ENCODE data around the gene ATP2B2. TPM values are rescaled to one million over a fixed set of nuclear protein-coding genes. Genes with fewer than 3 reads are reported as not detected.

ATP2B2 gene
- total RNA-seq, 8 experiments from 2014 or later = 0.04 to 3.5 (median 0.73) TPM

DNA sequence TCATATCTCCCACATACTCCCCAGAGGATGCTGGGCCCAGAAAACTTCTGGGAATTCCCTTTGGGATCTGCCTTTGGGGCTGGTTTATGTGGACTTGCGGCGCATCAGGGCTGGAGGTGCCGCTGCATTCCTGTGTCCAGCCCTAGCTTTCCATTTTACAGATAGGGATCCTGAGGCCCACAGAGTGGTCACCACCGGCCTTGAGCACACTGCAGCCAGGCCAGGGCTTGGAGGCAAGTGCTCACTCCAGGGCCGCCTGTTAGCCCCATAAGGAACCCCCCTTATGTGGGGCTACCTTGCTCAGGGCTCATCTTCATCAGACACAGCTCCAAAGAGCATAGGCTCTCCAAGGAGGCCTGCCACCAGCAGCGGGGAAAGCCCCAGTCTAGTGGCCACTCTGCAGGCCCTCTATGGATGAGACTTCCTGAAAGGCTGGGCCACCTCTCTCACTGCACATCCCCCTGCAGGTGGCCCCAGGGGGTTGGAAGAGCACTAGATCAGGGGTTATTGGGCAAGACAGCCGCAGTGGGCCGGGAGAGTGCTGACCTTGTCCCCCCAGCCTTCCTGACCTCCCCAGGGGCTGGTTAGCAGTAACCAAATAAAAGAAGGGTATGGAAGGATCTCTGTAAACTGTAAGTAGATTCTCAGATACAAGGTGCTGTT is 9.2 kb upstream of the ATP2B2 start:
- Histone ChIP-seq H3K4me3 (no peak overlapping the region), H3K4me1 (replicated peaks in 1 of 2) (peaks cover 0 to 3% of the 10 kb centered on the region in 2 donors), H3K27ac (no peak overlapping the region)
- 50 to 100% (median 91%) methylated on average over 1 to 2 of the region's 8 CpGs; no CpG with 5 or more reads in 6 of the 10 experiments for WGBS, 10 experiments
- ATAC-seq (replicated peaks in 6 of 8) = no peak
- in situ Hi-C loops (cut with MboI; ENCODE audit: low pct_unique_long_range_greater_than_20kb in 2 of 9, low sequenced_read_pairs in 9 of 9, unreplicated experiment in 9 of 9) = no loop called here

DNA sequence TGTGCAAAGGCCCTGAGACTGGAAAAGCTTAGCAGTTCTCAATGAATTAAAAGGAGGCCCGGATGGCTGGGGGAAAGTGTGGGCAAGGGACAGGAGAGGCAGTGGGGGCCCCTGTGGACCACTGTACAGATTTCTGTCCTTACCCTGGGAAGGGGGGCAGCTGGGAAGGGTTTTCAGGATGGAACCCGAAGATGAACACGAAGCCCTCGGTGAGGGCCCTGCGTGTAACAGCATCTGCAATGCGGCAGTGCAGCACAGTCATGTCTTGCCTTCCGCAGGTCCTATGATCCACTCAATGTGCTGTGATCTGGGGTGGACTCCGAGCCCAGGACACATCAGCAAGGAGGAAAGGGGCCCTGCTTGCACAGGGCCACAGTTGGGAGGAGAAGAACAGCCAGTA is 7.9 kb upstream of the ATP2B2 start:
- H3K4me1 ChIP-seq (replicated peaks in 1 of 2) = peaks cover 0 to 3% of the 10 kb centered on the region in 2 donors
- no peak overlapping the region for H3K4me3 ChIP-seq
- 40 to 100% (median 76%) methylated on average over 1 to 6 of the region's 8 CpGs; no CpG with 5 or more reads in 6 of the 10 experiments for WGBS, 10 experiments
- in situ Hi-C loops (cut with MboI; ENCODE audit: low pct_unique_long_range_greater_than_20kb in 2 of 9, low sequenced_read_pairs in 9 of 9, unreplicated experiment in 9 of 9) = no loop called here
- ATAC-seq (replicated peaks in 6 of 8) = no peak
- no peak overlapping the region for H3K27ac ChIP-seq

DNA sequence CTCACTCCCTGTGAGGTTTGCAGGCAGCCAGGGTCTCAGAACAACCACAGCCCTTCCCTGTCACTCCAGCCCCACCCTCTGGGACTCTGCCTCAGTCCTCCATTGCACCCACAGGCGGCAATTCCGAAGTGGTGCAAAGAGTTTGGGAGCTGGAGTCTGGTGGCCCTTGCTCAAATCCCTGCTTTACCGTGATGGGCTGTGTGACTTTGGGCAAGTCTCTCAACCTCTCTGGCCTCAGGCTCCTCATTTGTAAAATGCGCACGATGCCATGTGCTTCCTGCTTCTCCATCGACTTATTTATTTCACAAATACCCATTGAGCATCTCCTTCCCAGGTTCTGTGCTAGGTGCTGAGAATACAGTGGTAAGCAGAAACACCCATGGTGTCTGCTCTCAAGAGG is 7.3 kb upstream of the ATP2B2 start:
- in situ Hi-C loops (cut with MboI; ENCODE audit: low pct_unique_long_range_greater_than_20kb in 2 of 9, low sequenced_read_pairs in 9 of 9, unreplicated experiment in 9 of 9) = no loop called here
- H3K4me3 ChIP-seq = no peak overlapping the region
- no peak overlapping the region for H3K27ac ChIP-seq
- WGBS, 10 experiments = 20 to 100% (median 86%) methylated on average over 1 to 6 of the region's 6 CpGs; no CpG with 5 or more reads in 2 of the 10 experiments
- H3K4me1 ChIP-seq (replicated peaks in 1 of 2) = peaks cover 0 to 3% of the 10 kb centered on the region in 2 donors
- no peak for ATAC-seq (replicated peaks in 6 of 8)

DNA sequence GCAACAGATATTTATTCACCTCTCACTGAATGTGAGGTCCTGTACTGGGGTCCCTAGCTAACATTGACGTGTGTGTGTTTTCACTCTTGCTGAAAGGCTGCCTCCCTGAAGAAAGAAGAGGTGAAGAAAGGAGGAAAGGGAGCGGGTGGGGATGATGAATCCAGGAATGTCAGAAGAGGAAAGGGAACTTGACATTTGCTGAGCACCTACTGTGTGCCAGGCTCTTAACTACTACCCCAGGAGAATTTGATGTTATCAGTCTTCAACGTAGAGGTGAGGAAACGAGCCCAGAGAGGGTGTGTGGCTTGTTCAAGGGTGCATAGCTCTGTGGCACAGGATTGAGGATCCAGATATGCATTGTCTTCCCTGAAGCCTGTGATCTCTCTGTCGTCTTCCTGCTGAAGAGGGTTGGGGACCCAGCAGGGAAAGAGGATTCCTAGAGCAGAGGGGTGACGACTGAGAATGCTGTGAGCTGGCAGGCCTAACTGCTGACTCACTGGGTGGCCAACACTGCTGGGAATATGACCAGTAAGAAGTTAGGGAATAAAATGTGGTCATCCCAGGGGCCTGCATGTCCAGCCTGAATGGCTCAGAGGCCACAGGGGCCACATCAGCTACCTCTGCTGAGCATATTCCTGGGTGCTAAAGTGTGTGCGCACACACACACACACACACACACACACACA is 6.6 kb upstream of the ATP2B2 start:
- peak in 7 of 8 experiments; percentile 63 to 93 (median 78) for ATAC-seq (replicated peaks in 6 of 8)
- in situ Hi-C loops (cut with MboI; ENCODE audit: low pct_unique_long_range_greater_than_20kb in 2 of 9, low sequenced_read_pairs in 9 of 9, unreplicated experiment in 9 of 9) = no loop called here
- H3K27ac ChIP-seq = no peak overlapping the region
- no peak overlapping the region for H3K4me3 ChIP-seq
- peaks cover 0 to under 1% of the 10 kb centered on the region in 2 donors for H3K4me1 ChIP-seq (replicated peaks in 1 of 2)
- WGBS, 10 experiments = 30 to 82% (median 74%) methylated on average over 1 to 5 of the region's 7 CpGs; no CpG with 5 or more reads in 2 of the 10 experiments

DNA sequence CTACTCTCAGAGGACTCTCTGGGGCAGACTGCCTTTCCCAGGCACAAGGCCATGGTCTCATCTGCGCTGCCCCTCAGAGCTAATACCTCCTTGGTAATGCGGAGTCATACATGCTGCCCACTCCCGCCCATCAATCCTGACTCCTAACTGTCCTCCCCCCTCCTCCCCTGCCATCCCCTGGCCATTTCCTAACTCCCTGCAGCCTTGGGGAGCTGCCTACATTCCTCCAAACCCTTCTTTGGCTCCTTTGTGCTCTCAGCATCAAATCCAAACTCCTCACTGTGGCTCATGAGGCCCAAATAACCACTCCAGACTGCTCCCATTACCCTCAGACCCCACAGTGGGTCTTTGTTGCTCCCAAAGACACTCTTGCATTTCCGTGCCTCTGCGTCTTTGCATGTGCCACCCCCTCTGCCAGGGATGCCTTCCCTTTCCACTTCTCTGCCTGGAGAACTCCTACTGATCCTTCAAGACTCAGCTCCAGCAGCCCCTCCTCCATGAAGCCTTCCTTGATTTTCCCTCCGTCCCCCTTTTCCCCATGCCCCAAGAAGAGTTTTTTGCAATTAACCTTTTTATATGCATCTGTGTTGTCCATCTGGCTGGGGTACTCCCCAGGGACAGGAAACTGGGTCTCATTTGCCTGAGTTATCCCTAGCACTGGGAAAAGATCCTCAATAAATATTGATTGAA is 5.5 kb upstream of the ATP2B2 start:
- peaks cover 3% of the 10 kb centered on the region in 2 donors for H3K4me1 ChIP-seq (replicated peaks in 1 of 2)
- ATAC-seq (replicated peaks in 6 of 8) = peak in 2 of 8 experiments; percentile 11 to 22
- H3K27ac ChIP-seq = no peak overlapping the region
- H3K4me3 ChIP-seq = no peak overlapping the region
- in situ Hi-C loops (cut with MboI; ENCODE audit: low pct_unique_long_range_greater_than_20kb in 2 of 9, low sequenced_read_pairs in 9 of 9, unreplicated experiment in 9 of 9) = no loop called here
- 49 to 50% methylated on average over 1 to 4 of the region's 6 CpGs; no CpG with 5 or more reads in 8 of the 10 experiments for WGBS, 10 experiments

DNA sequence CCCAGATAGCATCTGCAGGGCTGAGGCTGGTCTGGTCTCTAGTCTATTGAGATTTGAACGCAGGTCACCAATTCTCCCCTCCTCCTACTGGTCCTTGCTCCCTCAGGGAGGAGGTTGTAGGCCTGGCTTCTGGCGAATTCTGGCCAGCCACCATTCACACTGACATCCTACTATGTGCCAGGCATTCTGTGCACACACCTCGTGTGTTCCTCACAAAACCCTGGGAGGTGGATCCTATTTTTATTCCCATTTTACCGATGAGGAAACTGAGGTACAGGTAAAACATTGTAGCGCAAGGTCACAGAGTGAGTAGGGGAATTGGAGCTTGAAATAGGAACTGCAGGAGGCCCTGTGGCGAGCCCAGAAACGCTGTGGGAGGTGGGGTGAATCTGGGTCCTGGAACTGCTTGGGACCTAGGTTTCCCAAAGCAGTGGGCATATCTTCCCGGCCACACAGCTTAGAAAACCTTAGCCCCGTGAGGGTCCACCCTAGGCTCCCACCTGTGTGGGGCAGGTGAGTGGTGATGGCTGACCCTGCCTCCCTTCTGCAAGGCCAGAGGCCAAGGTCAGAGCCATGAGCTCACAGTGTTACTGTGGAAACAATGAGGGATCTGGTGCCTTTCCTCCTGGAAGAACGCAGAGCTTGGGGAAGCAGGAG is 4.8 kb upstream of the ATP2B2 start:
- Histone ChIP-seq H3K4me1 (replicated peaks in 1 of 2) (peaks cover 6 to 7% of the 10 kb centered on the region in 2 donors), H3K4me3 (no peak overlapping the region), H3K27ac (no peak overlapping the region)
- 30 to 83% (median 73%) methylated on average over 1 to 7 of the region's 10 CpGs; no CpG with 5 or more reads in 3 of the 10 experiments for WGBS, 10 experiments
- no peak for ATAC-seq (replicated peaks in 6 of 8)
- in situ Hi-C loops (cut with MboI; ENCODE audit: low pct_unique_long_range_greater_than_20kb in 2 of 9, low sequenced_read_pairs in 9 of 9, unreplicated experiment in 9 of 9) = no loop called here

DNA sequence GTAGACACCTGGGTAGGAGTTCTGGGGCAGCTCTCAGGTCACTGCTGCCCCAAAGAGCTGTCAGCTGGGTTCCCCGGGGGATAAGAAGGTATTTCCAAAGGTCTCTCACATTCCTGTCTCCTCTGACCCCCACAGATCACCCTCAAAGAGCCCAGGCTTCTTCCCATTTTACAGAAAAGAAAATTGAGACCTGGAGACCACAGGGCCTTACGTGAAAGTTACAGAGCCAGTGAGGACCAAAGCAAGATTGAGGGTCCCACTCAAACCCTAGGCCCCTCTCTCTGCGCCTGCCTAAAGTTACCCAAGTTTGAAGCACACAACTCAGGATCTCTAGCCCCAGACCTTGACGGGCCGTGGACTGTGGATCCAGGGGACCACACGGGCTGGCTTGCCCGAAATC is 3.9 kb upstream of the ATP2B2 start:
- Histone ChIP-seq H3K4me3 (no peak overlapping the region), H3K4me1 (replicated peaks in 1 of 2) (peaks cover 11 to 13% of the 10 kb centered on the region in 2 donors), H3K27ac (no peak overlapping the region)
- ATAC-seq (replicated peaks in 6 of 8) = no peak
- in situ Hi-C loops (cut with MboI; ENCODE audit: low pct_unique_long_range_greater_than_20kb in 2 of 9, low sequenced_read_pairs in 9 of 9, unreplicated experiment in 9 of 9) = no loop called here
- WGBS, 10 experiments = 33 to 100% (median 73%) methylated on average over 1 to 3 of the region's 7 CpGs; no CpG with 5 or more reads in 4 of the 10 experiments

DNA sequence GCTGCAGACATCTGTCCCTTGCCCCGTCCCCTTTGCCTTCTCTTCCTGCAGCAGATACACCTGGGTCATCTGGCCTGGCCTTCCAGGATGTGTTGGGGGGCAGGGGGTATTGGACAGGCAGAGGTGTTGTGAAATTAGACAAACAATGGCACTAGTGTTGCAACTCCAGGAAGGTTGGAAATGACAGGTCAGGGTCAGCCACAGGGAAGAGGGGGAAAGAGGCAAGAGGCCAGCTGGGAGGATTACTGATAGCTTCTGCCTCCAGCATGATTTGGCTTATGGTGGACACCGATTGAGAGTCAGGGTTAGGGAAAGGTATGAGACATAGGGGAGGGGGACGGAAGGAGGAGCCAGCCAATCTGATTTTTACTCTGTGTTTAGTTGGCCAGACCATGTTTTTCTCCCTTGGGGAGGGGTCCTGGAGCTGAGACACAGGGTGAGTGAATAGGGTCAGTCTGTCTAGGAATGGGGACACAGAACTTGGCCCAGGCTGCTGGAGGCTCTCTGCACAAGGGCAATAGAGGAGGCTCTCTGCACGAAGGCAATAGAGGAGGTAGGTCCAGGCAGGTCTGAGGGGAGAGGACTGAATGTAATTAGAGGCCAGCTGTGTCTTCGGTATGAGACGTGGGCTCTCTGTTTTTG is 3.4 kb upstream of the ATP2B2 start:
- WGBS, 10 experiments = 43 to 80% (median 70%) methylated on average over 1 to 3 of the region's 6 CpGs; no CpG with 5 or more reads in 5 of the 10 experiments
- no peak for ATAC-seq (replicated peaks in 6 of 8)
- H3K4me1 ChIP-seq (replicated peaks in 1 of 2) = peaks cover 11 to 13% of the 10 kb centered on the region in 2 donors
- H3K4me3 ChIP-seq = no peak overlapping the region
- no peak overlapping the region for H3K27ac ChIP-seq
- in situ Hi-C loops (cut with MboI; ENCODE audit: low pct_unique_long_range_greater_than_20kb in 2 of 9, low sequenced_read_pairs in 9 of 9, unreplicated experiment in 9 of 9) = no loop called here

DNA sequence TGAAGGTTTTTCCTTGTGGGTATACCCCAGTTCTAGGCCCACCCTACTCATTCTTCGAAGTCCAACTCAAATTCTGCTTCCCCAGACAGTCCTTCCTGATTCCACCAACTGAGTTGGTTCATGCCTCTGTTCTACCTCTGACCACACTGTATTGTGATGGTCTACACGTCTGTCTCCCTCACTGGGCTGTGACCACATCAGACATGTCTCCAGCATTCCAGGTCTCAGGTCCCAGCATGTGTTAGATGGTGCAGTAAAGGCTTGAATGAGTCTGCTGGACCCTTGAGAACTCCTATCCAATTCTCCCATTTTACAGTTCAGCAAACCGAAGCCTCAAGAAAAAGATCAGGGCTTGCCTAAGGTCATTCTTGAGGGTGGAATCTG is 2.8 kb upstream of the ATP2B2 start:
- Histone ChIP-seq H3K27ac (no peak overlapping the region), H3K4me3 (no peak overlapping the region), H3K4me1 (replicated peaks in 1 of 2) (peaks cover 11 to 13% of the 10 kb centered on the region in 2 donors)
- in situ Hi-C loops (cut with MboI; ENCODE audit: low pct_unique_long_range_greater_than_20kb in 2 of 9, low sequenced_read_pairs in 9 of 9, unreplicated experiment in 9 of 9) = no loop called here
- no peak for ATAC-seq (replicated peaks in 6 of 8)
- 36 to 100% (median 49%) methylated on average over 1 to 2 of the region's 3 CpGs; no CpG with 5 or more reads in 6 of the 10 experiments for WGBS, 10 experiments

DNA sequence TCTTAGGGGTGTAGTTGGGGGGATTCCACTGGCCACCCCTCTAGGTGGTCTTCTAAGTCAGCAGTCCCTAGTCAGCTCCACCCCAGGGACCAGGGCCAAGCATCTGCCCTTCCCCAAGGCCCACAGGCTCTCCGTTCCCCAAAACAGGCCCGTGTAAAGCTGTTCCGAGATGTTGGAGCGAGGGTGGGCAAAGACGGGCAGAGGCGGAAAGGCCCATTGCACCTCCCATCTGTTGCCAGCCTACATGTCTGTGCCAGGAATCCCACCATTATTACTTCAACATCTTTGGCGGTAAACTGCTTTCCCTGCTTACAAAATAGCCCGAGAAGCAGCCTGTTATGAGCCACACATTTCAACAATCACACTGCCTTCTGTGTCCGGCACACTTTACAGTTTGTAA is 1.9 kb upstream of the ATP2B2 start:
- H3K4me3 ChIP-seq = no peak overlapping the region
- WGBS, 10 experiments = 67 to 100% (median 85%) methylated on average over 1 to 4 of the region's 9 CpGs; no CpG with 5 or more reads in 5 of the 10 experiments
- ATAC-seq (replicated peaks in 6 of 8) = no peak
- no peak overlapping the region for H3K27ac ChIP-seq
- in situ Hi-C loops (cut with MboI; ENCODE audit: low pct_unique_long_range_greater_than_20kb in 2 of 9, low sequenced_read_pairs in 9 of 9, unreplicated experiment in 9 of 9) = no loop called here
- peaks cover 11 to 13% of the 10 kb centered on the region in 2 donors for H3K4me1 ChIP-seq (replicated peaks in 1 of 2)

DNA sequence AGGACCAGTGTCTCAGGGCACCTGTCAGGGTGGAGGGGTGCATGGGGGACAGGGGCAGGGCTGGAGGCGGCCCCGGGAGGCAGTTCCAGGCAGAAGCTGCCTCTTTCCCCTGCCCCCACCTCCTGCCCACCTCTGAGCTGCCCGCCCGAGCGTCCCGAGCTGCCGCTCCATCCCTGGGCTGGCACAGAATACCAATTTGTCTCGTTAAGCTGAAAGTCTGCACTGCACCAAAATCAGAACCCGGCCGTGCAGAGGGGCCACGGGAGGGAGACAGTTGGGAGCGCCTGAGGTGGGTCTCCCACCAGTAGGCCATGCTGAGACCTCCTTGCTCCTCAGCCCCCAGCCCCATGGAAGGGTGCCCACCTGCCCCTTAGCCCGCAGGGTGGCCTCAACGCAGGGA is 1.3 kb upstream of the ATP2B2 start:
- in situ Hi-C loops (cut with MboI; ENCODE audit: low pct_unique_long_range_greater_than_20kb in 2 of 9, low sequenced_read_pairs in 9 of 9, unreplicated experiment in 9 of 9) = no loop called here
- H3K27ac ChIP-seq = no peak overlapping the region
- WGBS, 10 experiments = 100% methylated on average over 1 of the region's 14 CpGs; no CpG with 5 or more reads in 9 of the 10 experiments

DNA sequence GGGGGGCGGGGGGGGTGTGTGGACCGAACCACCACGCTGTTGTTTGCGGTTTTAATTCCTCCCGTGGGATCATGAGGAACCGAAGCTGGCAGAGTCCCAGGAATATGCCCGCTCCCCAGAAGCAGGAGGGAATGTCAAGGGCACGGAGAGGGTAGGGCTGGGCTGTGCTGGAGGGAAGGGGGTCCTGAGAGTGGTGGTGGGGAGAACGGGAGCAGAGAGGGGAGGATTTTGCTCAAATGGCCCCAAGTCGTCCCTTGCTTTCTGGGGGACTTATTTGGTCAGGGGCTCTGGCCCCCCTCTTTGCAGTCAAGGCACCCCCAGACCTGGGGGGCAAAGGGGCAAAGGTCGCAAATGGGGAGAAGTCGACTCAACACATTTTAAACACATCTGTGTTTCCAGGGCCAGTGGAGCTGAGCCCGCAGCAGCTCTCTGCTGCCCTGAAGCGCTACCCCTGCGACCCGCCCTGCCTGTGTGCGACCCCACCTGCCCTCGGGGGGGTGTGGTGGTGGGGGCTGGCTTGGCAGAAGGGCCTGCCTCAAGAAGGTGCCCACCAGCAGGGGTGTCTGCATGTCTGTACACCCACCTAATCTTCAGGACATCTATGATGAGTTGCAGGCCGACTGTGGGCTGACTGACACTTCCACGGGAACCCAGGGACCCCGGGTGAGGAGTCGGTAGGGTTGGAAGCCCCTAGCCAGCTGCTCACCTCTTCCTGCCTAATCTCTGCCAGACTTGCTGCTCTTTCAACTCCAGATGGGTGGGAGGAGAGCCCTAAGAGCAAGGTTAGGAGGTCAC is 602 bp upstream of the ATP2B2 start:
- no peak overlapping the region for H3K27ac ChIP-seq
- 24 to 60% (median 56%) methylated on average over 2 to 6 of the region's 22 CpGs; no CpG with 5 or more reads in 7 of the 10 experiments for WGBS, 10 experiments
- ATAC-seq (replicated peaks in 6 of 8) = peak in 6 of 8 experiments; percentile 15 to 80 (median 76)
- H3K4me1 ChIP-seq (replicated peaks in 1 of 2) = peaks cover 11 to 13% of the 10 kb centered on the region in 2 donors
- H3K4me3 ChIP-seq = peak overlapping the region; percentile 14 to 42 (median 31)
- in situ Hi-C loops (cut with MboI; ENCODE audit: low pct_unique_long_range_greater_than_20kb in 2 of 9, low sequenced_read_pairs in 9 of 9, unreplicated experiment in 9 of 9) = no loop called here

More for the DNA sequence above, 1.3 kb upstream of the ATP2B2 start:
- no peak for ATAC-seq (replicated peaks in 6 of 8)
- no peak overlapping the region for H3K4me3 ChIP-seq
- peaks cover 11 to 13% of the 10 kb centered on the region in 2 donors for H3K4me1 ChIP-seq (replicated peaks in 1 of 2)
